Measurements from ENCODE around the gene AFDN.

- TF ChIP-seq, protein P1, sequence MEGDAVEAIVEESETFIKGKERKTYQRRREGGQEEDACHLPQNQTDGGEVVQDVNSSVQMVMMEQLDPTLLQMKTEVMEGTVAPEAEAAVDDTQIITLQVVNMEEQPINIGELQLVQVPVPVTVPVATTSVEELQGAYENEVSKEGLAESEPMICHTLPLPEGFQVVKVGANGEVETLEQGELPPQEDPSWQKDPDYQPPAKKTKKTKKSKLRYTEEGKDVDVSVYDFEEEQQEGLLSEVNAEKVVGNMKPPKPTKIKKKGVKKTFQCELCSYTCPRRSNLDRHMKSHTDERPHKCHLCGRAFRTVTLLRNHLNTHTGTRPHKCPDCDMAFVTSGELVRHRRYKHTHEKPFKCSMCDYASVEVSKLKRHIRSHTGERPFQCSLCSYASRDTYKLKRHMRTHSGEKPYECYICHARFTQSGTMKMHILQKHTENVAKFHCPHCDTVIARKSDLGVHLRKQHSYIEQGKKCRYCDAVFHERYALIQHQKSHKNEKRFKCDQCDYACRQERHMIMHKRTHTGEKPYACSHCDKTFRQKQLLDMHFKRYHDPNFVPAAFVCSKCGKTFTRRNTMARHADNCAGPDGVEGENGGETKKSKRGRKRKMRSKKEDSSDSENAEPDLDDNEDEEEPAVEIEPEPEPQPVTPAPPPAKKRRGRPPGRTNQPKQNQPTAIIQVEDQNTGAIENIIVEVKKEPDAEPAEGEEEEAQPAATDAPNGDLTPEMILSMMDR (IDR thresholded peaks at IDR 0.05; ENCODE audit: poor library complexity) = no peak
- TF ChIP-seq EZH2phosphoT487 (IDR thresholded peaks at IDR 0.05; ENCODE audit: low read depth, severe bottlenecking, unreplicated experiment) = no peak
Observed at GRCh38 chr6:167870321-167870720, 43.6 kb downstream of the AFDN start.
